HepG2 (cell line): ENCODE results near the gene PIKFYVE. TPM values are rescaled to one million over a fixed set of nuclear protein-coding genes. Genes with fewer than 3 reads are reported as not detected.

Experiments
- ATAC-seq: fragments of 200-7000 bp; cut with Tn5 transposase; 3 replicates; pipeline ENCODE4 v1.9.1; 2020; ENCODE audit warnings: mild to moderate bottlenecking, moderate library complexity
- BruUV-seq: library from RNA; stranded (reverse); fragments of 400-500 nt; replicated peaks from 2 replicates; lab custom pipeline; 2021; lab: Mats Ljungman, UMichigan
- CTCF ChIA-PET: fragments of 300-600 bp; formaldehyde crosslinking; extraction: SDS; loops from one replicate; lab custom pipeline; 2021; ENCODE audit warnings: low total read pairs, inconsistent platforms, low intra/inter-chr PET ratio; lab: Yijun Ruan, JAX
- POLR2A ChIA-PET: fragments of 350-600 bp; sonication (Branson Sonifier 250); formaldehyde crosslinking; loops from one replicate; lab custom pipeline; 2020; ENCODE audit warnings: antibody characterized with exemption, inconsistent platforms; lab: Yijun Ruan, JAX
- DNase-seq: peaks from one replicate; pipeline ENCODE4 v3.0.0-alpha.2; 2015; ENCODE audit warnings: low spot score
- FAIRE-seq: peaks from 3 replicates; lab custom pipeline; 2011; peaks lifted over from hg19 to GRCh38; lab: Jason Lieb, UNC
- H2AFZ ChIP-seq: one replicate; pipeline ENCODE4 v1.6.1; 2011; ENCODE audit warnings: low read length, inconsistent platforms
- H3K27ac ChIP-seq: fragments of 300-600 bp; 3 replicates; pipeline ENCODE4 v1.8.0; 2011; ENCODE audit warnings: mixed run types, mild to moderate bottlenecking, mixed read lengths, low read length, inconsistent platforms; ENCODE audit not compliant: insufficient read depth; ENCODE audit errors: extremely low read length
- H3K27me3 ChIP-seq, 2 experiments: fragments of 200-600 bp in 1 of 2; 2 replicates in 1 of 2; 3 replicates in 1 of 2; pipeline versions ENCODE4 v1.6.0 to v1.8.0; 2011; ENCODE audit warnings: low read length in 2 of 2, mild to moderate bottlenecking in 2 of 2, moderate library complexity in 2 of 2, inconsistent platforms in 1 of 2; ENCODE audit not compliant: insufficient read depth in 2 of 2, control insufficient read depth in 1 of 2
- H3K36me3 ChIP-seq, 2 experiments: fragments of 200-600 bp in 1 of 2; replicated peaks in 1 of 2; 2 replicates in 1 of 2; 3 replicates in 1 of 2; pipeline versions ENCODE4 v1.5.1 to v1.8.0; 2011; ENCODE audit warnings: low read length in 2 of 2, inconsistent platforms in 1 of 2; ENCODE audit not compliant: insufficient read depth in 2 of 2, control insufficient read depth in 1 of 2
- H3K4me1 ChIP-seq: 2 replicates; pipeline ENCODE4 v1.5.1; 2012; ENCODE audit warnings: low read length, inconsistent platforms; ENCODE audit not compliant: insufficient read depth
- H3K4me2 ChIP-seq: 2 replicates; pipeline ENCODE4 v1.6.0; 2011; ENCODE audit warnings: low read depth, low read length, inconsistent platforms
- H3K4me3 ChIP-seq, 3 experiments: fragments of 200-600 bp in 1 of 3; sonication (generic), shearing (Covaris generic) in 1 of 3; replicated peaks in 1 of 3; 2 replicates each; pipeline ENCODE4 v1.5.1; 2011 to 2016; ENCODE audit warnings: low read length in 3 of 3, inconsistent platforms in 2 of 3, low read depth in 2 of 3, mild to moderate bottlenecking in 2 of 3, control low read depth in 1 of 3, mixed read lengths in 1 of 3; ENCODE audit not compliant: insufficient read depth in 1 of 3
- H3K79me2 ChIP-seq: one replicate; pipeline ENCODE4 v1.6.1; 2011; ENCODE audit warnings: low read length, inconsistent platforms; ENCODE audit not compliant: insufficient read depth
- H3K9ac ChIP-seq: 2 replicates; pipeline ENCODE4 v1.6.0; 2011; ENCODE audit warnings: mild to moderate bottlenecking, low read depth, low read length, inconsistent platforms; ENCODE audit not compliant: insufficient read depth
- H3K9me3 ChIP-seq: 2 replicates; pipeline ENCODE4 v1.5.1; 2012; ENCODE audit warnings: mild to moderate bottlenecking, low read length
- H4K20me1 ChIP-seq: 2 replicates; pipeline ENCODE4 v1.6.0; 2011; ENCODE audit warnings: inconsistent platforms, mild to moderate bottlenecking, low read length, moderate library complexity; ENCODE audit not compliant: insufficient read depth
- POLR2AphosphoS5 ChIP-seq: IDR thresholded peaks from 2 replicates; pipeline ENCODE4 v1.6.1; 2012; ENCODE audit warnings: low read depth, low read length
- REXO4 ChIP-seq: sonication (generic); formaldehyde crosslinking; IDR thresholded peaks from 2 replicates; pipeline ENCODE4 v1.8.0; 2022; ENCODE audit warnings: missing genetic modification reagents, mild to moderate bottlenecking, borderline replicate concordance
- SIN3A ChIP-seq: IDR thresholded peaks from 2 replicates; pipeline ENCODE4 v1.6.1; 2011; ENCODE audit warnings: low read depth, mild to moderate bottlenecking, control low read depth, low read length, borderline replicate concordance
- SOX6 ChIP-seq, 2 experiments: fragments of 450-650 bp in 1 of 2; sonication (generic) in 1 of 2; formaldehyde crosslinking in 1 of 2; IDR thresholded peaks; 2 replicates each; pipeline versions ENCODE4 v1.4.0 to v1.6.1; 2017 to 2020; ENCODE audit warnings: antibody characterized with exemption in 1 of 2, mild to moderate bottlenecking in 1 of 2, missing genetic modification reagents in 1 of 2
- XBP1 ChIP-seq: sonication (generic); formaldehyde crosslinking; IDR thresholded peaks from 2 replicates; pipeline ENCODE4 v1.5.0; 2020; ENCODE audit warnings: missing genetic modification reagents
- XRCC5 ChIP-seq: fragments of 200-400 bp; formaldehyde crosslinking; optimal IDR thresholded peaks from 2 replicates; pipeline ENCODE3; 2017; ENCODE audit warnings: mild to moderate bottlenecking, low read length
- WGBS: methylation state at CpG from one replicate; pipeline ENCODE4 v1.1.6; 2017; ENCODE audit warnings: low lambda C conversion rate; 5-methylcytosine and 5-hydroxymethylcytosine counted together
- in situ Hi-C: cut with HindIII; loops from 2 replicates; pipeline ENCODE4 v1.10.0; 2017; ENCODE audit warnings: low pct_unique_long_range_greater_than_20kb; ENCODE audit not compliant: extremely low pct_ligation_motif_present
- intact Hi-C: fragments of 100-400 bp; cut with micrococcal nuclease; formaldehyde crosslinking; loops from one replicate; pipeline ENCODE4 v1.10.0; 2022; ENCODE audit not compliant: unreplicated experiment
- polyA plus RNA-seq, 8 experiments: library from polyadenylated mRNA; depleted of rRNA in 3 of 8; stranded (reverse) in 7 of 8; unstranded in 1 of 8; fragments of >200 nt; fragmentation: Illumina TruSeq in 4 of 8; extraction: Trizol in 4 of 8; gene quantifications; 2 replicates each; pipeline versions ENCODE4 v1.2.1 to v1.2.3, GENCODE V29; 2011 to 2016; ENCODE audit warnings: low read depth in 4 of 8, missing spikeins in 1 of 8, mixed read lengths in 1 of 8; ENCODE audit not compliant: insufficient read depth in 1 of 8
- total RNA-seq, 5 experiments: library from RNA; depleted of rRNA; stranded (reverse); fragments of >200 nt; fragmentation: Illumina TruSeq; extraction: Trizol; gene quantifications; 2 replicates each; pipeline ENCODE4 v1.2.3, GENCODE V29; 2016; ENCODE audit warnings: low read depth in 1 of 5
- TF ChIP-seq, protein P1 (sequence below): sonication (generic); formaldehyde crosslinking; IDR thresholded peaks from 2 replicates; pipeline ENCODE4 v1.8.0; 2022; ENCODE audit warnings: missing genetic modification reagents, low read depth, mild to moderate bottlenecking, borderline replicate concordance
- TF ChIP-seq, protein P2 (sequence below): sonication (generic); formaldehyde crosslinking; IDR thresholded peaks from 2 replicates; pipeline ENCODE4 v1.5.0; 2020; ENCODE audit warnings: missing genetic modification reagents
- TF ChIP-seq, protein P3 (sequence below): sonication (generic); formaldehyde crosslinking; IDR thresholded peaks from 2 replicates; pipeline ENCODE4 v1.5.0; 2020; ENCODE audit warnings: mild to moderate bottlenecking, missing genetic modification reagents, moderate library complexity
- TF ChIP-seq, protein P4 (sequence below): sonication (generic); formaldehyde crosslinking; IDR thresholded peaks from 2 replicates; pipeline ENCODE4 v1.4.0; 2020; ENCODE audit warnings: missing genetic modification reagents, borderline replicate concordance
- TF ChIP-seq, protein P5 (sequence below): sonication (generic); formaldehyde crosslinking; IDR thresholded peaks from 2 replicates; pipeline ENCODE4 v1.8.0; 2022; ENCODE audit warnings: mild to moderate bottlenecking, missing genetic modification reagents, borderline replicate concordance
- TF ChIP-seq, protein P6 (sequence below): sonication (generic); formaldehyde crosslinking; conservative IDR thresholded peaks from 2 replicates; pipeline ENCODE4 v1.4.0; 2020; ENCODE audit warnings: missing genetic modification reagents

The PIKFYVE gene
- total and polyA plus RNA-seq, 2 of the 13 experiments (the other 11 are each of a cell fraction or from before 2014, with no cell fraction given), result 20.2 to 21.7 TPM

DNA sequence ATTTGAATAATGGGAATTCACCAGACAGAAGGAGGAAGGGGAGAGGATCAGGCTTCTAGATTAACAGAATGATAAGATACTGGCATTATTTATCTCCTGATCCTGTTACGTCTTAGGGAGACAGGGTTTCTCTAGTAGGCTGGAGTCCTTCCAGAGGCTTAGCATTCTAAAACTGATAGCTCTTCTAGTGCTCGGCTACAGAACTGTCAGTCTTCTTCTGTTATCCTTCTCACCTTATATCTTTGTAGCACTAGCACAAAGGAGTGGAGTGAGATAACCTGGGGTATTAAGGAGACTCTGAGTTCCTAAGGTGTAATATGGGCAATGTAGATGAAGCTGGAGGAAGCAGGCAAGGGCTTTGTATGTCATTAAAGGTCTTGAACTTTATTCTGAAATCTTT, 52.1 kb downstream of the PIKFYVE start:
- Histone ChIP-seq H4K20me1 (no peaks in the 10 kb centered on the region), H3K79me2 (no peaks in the 10 kb centered on the region), H3K27me3 (no peaks in the 10 kb centered on the region), H2AFZ (no peak overlapping the region), H3K4me2 (no peak overlapping the region), H3K4me1 (no peaks in the 10 kb centered on the region), H3K9ac (no peak overlapping the region), H3K36me3 (peaks cover 20 to 44% of the 10 kb centered on the region in 2 experiments), H3K4me3 (no peak overlapping the region), H3K9me3 (no peaks in the 10 kb centered on the region), H3K27ac (no peak overlapping the region)
- BruUV-seq, result no TSS peak
- ATAC-seq (no peak), DNase-seq (no peak), FAIRE-seq (no peak)
- 98% methylated on average over 2 of the region's 2 CpGs for WGBS
- in situ Hi-C loops (no loop called here), intact Hi-C loops (no loop called here)
- ChIA-PET CTCF (no interaction called here), POLR2A (no interaction called here)
- TF ChIP-seq, protein P1, sequence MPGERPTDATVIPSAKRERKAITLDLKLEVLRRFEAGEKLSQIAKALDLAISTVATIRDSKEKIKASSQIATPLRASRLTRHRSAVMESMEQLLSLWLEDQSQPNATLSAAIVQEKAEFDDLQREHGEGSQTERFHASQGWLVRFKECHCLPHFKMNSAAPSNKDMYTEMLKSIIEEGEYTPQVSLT, result no peak
- no peak for TF ChIP-seq XRCC5
- no peak for TF ChIP-seq SOX6 (IDR thresholded peaks at IDR 0.05)
- no peak for TF ChIP-seq SOX6 (CRISPR knock-in tag; IDR thresholded peaks at IDR 0.05)
- TF ChIP-seq, protein P2, sequence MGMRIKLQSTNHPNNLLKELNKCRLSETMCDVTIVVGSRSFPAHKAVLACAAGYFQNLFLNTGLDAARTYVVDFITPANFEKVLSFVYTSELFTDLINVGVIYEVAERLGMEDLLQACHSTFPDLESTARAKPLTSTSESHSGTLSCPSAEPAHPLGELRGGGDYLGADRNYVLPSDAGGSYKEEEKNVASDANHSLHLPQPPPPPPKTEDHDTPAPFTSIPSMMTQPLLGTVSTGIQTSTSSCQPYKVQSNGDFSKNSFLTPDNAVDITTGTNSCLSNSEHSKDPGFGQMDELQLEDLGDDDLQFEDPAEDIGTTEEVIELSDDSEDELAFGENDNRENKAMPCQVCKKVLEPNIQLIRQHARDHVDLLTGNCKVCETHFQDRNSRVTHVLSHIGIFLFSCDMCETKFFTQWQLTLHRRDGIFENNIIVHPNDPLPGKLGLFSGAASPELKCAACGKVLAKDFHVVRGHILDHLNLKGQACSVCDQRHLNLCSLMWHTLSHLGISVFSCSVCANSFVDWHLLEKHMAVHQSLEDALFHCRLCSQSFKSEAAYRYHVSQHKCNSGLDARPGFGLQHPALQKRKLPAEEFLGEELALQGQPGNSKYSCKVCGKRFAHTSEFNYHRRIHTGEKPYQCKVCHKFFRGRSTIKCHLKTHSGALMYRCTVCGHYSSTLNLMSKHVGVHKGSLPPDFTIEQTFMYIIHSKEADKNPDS (CRISPR knock-in tag), result no peak
- no peak for TF ChIP-seq XBP1
- no peak for TF ChIP-seq POLR2AphosphoS5
- TF ChIP-seq, protein P3, sequence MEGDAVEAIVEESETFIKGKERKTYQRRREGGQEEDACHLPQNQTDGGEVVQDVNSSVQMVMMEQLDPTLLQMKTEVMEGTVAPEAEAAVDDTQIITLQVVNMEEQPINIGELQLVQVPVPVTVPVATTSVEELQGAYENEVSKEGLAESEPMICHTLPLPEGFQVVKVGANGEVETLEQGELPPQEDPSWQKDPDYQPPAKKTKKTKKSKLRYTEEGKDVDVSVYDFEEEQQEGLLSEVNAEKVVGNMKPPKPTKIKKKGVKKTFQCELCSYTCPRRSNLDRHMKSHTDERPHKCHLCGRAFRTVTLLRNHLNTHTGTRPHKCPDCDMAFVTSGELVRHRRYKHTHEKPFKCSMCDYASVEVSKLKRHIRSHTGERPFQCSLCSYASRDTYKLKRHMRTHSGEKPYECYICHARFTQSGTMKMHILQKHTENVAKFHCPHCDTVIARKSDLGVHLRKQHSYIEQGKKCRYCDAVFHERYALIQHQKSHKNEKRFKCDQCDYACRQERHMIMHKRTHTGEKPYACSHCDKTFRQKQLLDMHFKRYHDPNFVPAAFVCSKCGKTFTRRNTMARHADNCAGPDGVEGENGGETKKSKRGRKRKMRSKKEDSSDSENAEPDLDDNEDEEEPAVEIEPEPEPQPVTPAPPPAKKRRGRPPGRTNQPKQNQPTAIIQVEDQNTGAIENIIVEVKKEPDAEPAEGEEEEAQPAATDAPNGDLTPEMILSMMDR (CRISPR knock-in tag), result no peak
- TF ChIP-seq, protein P4, sequence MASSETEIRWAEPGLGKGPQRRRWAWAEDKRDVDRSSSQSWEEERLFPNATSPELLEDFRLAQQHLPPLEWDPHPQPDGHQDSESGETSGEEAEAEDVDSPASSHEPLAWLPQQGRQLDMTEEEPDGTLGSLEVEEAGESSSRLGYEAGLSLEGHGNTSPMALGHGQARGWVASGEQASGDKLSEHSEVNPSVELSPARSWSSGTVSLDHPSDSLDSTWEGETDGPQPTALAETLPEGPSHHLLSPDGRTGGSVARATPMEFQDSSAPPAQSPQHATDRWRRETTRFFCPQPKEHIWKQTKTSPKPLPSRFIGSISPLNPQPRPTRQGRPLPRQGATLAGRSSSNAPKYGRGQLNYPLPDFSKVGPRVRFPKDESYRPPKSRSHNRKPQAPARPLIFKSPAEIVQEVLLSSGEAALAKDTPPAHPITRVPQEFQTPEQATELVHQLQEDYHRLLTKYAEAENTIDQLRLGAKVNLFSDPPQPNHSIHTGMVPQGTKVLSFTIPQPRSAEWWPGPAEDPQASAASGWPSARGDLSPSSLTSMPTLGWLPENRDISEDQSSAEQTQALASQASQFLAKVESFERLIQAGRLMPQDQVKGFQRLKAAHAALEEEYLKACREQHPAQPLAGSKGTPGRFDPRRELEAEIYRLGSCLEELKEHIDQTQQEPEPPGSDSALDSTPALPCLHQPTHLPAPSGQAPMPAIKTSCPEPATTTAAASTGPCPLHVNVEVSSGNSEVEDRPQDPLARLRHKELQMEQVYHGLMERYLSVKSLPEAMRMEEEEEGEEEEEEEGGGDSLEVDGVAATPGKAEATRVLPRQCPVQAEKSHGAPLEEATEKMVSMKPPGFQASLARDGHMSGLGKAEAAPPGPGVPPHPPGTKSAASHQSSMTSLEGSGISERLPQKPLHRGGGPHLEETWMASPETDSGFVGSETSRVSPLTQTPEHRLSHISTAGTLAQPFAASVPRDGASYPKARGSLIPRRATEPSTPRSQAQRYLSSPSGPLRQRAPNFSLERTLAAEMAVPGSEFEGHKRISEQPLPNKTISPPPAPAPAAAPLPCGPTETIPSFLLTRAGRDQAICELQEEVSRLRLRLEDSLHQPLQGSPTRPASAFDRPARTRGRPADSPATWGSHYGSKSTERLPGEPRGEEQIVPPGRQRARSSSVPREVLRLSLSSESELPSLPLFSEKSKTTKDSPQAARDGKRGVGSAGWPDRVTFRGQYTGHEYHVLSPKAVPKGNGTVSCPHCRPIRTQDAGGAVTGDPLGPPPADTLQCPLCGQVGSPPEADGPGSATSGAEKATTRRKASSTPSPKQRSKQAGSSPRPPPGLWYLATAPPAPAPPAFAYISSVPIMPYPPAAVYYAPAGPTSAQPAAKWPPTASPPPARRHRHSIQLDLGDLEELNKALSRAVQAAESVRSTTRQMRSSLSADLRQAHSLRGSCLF (CRISPR knock-in tag), result no peak
- no peak for TF ChIP-seq SIN3A
- no peak for TF ChIP-seq REXO4
- TF ChIP-seq, protein P5, sequence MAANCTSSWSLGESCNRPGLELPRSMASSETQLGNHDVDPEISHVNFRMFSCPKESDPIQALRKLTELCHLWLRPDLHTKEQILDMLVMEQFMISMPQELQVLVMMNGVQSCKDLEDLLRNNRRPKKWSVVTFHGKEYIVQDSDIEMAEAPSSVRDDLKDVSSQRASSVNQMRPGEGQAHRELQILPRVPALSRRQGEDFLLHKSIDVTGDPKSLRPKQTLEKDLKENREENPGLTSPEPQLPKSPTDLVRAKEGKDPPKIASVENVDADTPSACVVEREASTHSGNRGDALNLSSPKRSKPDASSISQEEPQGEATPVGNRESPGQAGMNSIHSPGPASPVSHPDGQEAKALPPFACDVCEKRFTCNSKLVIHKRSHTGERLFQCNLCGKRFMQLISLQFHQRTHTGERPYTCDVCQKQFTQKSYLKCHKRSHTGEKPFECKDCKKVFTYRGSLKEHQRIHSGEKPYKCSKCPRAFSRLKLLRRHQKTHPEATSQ (CRISPR knock-in tag), result no peak
- TF ChIP-seq, protein P6, sequence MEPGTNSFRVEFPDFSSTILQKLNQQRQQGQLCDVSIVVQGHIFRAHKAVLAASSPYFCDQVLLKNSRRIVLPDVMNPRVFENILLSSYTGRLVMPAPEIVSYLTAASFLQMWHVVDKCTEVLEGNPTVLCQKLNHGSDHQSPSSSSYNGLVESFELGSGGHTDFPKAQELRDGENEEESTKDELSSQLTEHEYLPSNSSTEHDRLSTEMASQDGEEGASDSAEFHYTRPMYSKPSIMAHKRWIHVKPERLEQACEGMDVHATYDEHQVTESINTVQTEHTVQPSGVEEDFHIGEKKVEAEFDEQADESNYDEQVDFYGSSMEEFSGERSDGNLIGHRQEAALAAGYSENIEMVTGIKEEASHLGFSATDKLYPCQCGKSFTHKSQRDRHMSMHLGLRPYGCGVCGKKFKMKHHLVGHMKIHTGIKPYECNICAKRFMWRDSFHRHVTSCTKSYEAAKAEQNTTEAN (CRISPR knock-in tag), result no peak
